GM19395 (cell line): ENCODE measurements around the gene TRIM26.
"Not testable (repeated sequence)": the region's sequence is repeated elsewhere in the genome, so short reads cannot be mapped to it uniquely, and the experiment has no call there.

Experiments used
- ATAC-seq: cut with Tn5 transposase; IDR thresholded peaks from one replicate; pipeline ENCODE4 v1.9.1; 2021; ENCODE audit warnings: mild to moderate bottlenecking, moderate library complexity; ENCODE audit not compliant: unreplicated experiment

The TRIM26 gene

GRCh38 chr6:30212865-30213666 lies at the start of gene TRIM26:
Gene TRIM26 (minus strand): TSS chr6:30213406. CDS start chr6:30199103, 14,303 bp downstream.
- ATAC-seq, result peak; percentile 87

GRCh38 chr6:30260036-30260504 lies 46.9 kb upstream of the TRIM26 start:
- ATAC-seq, result peak; percentile 18

GRCh38 chr6:30259140-30260035 lies 46.2 kb upstream of the TRIM26 start:
- ATAC-seq, result peak; percentile 95

GRCh38 chr6:30258204-30258603 lies 45.0 kb upstream of the TRIM26 start:
- no peak for ATAC-seq

GRCh38 chr6:30252417-30252816 lies 39.2 kb upstream of the TRIM26 start:
- not testable (repeated sequence) for ATAC-seq

- ATAC-seq, result no peak
These were observed 31.4 kb upstream of the TRIM26 start for GRCh38 chr6:30244560-30244959.

- no peak for ATAC-seq
These were observed 25.1 kb upstream of the TRIM26 start for GRCh38 chr6:30238178-30238795.

- no peak for ATAC-seq
These were observed 21.1 kb upstream of the TRIM26 start for GRCh38 chr6:30234356-30234755.

GRCh38 chr6:30231067-30231466 lies 17.9 kb upstream of the TRIM26 start:
- ATAC-seq, result no peak

- no peak for ATAC-seq
These were observed 14.7 kb upstream of the TRIM26 start for GRCh38 chr6:30227763-30228487.

GRCh38 chr6:30227242-30227722 lies 14.1 kb upstream of the TRIM26 start:
- no peak for ATAC-seq

GRCh38 chr6:30223339-30223738 lies 10.1 kb upstream of the TRIM26 start:
- ATAC-seq, result no peak

- not testable (repeated sequence) for ATAC-seq
These were observed 8.8 kb upstream of the TRIM26 start for GRCh38 chr6:30221956-30222355.

- ATAC-seq, result not testable (repeated sequence)
These were observed 8.2 kb upstream of the TRIM26 start for GRCh38 chr6:30221395-30221794.

- ATAC-seq, result peak; percentile 52
These were observed 6.0 kb upstream of the TRIM26 start for GRCh38 chr6:30219244-30219643.

- no peak for ATAC-seq
These were observed 2.9 kb upstream of the TRIM26 start for GRCh38 chr6:30216096-30216495.

GRCh38 chr6:30214657-30214982 lies 1.4 kb upstream of the TRIM26 start:
- no peak for ATAC-seq

GRCh38 chr6:30213957-30214656 lies 901 bp upstream of the TRIM26 start:
- ATAC-seq, result peak; percentile 56

GRCh38 chr6:30213667-30213956 lies 406 bp upstream of the TRIM26 start:
- ATAC-seq, result no peak

GRCh38 chr6:30211899-30212298 lies 1.3 kb downstream of the TRIM26 start:
- ATAC-seq, result no peak
